H9 (cell line): ENCODE results near the gene KLHL14. TPM values are rescaled to one million over a fixed set of nuclear protein-coding genes. Genes with fewer than 3 reads are reported as not detected.

Experiments
- DNase-seq: peaks from one replicate; pipeline ENCODE4 v3.0.0-alpha.2; 2017
- H2AFZ ChIP-seq: one replicate; pipeline ENCODE4 v1.6.1; 2013; ENCODE audit warnings: mild to moderate bottlenecking, low read length, control low read depth, moderate library complexity
- H2AK5ac ChIP-seq: 2 replicates; pipeline ENCODE4 v1.6.1; 2013; ENCODE audit warnings: low read length, control low read depth, mixed read lengths; ENCODE audit not compliant: insufficient read length
- H2BK120ac ChIP-seq: one replicate; pipeline ENCODE4 v1.6.1; 2013; ENCODE audit warnings: low read depth, mild to moderate bottlenecking, low read length, control low read depth, inconsistent platforms; ENCODE audit not compliant: poor library complexity, severe bottlenecking
- H2BK12ac ChIP-seq: 2 replicates; pipeline ENCODE4 v1.6.1; 2013; ENCODE audit warnings: low read length, control low read depth, mixed read lengths, low read depth; ENCODE audit not compliant: insufficient read length
- H2BK15ac ChIP-seq: 2 replicates; pipeline ENCODE4 v1.6.1; 2013; ENCODE audit warnings: low read depth, low read length, control low read depth
- H2BK20ac ChIP-seq: one replicate; pipeline ENCODE4 v1.6.1; 2013; ENCODE audit warnings: low read depth, mild to moderate bottlenecking, low read length, control low read depth, inconsistent platforms; ENCODE audit not compliant: poor library complexity, severe bottlenecking
- H2BK5ac ChIP-seq: 2 replicates; pipeline ENCODE4 v1.6.1; 2013; ENCODE audit warnings: low read length, control low read depth, mixed read lengths; ENCODE audit not compliant: insufficient read length
- H3K14ac ChIP-seq: 2 replicates; pipeline ENCODE4 v1.6.1; 2013; ENCODE audit warnings: low read length, control low read depth; ENCODE audit not compliant: insufficient read depth
- H3K18ac ChIP-seq: 2 replicates; pipeline ENCODE4 v1.6.1; 2013; ENCODE audit warnings: low read depth, mild to moderate bottlenecking, mixed read lengths, low read length, control low read depth; ENCODE audit not compliant: insufficient read length
- H3K23ac ChIP-seq: 2 replicates; pipeline ENCODE4 v1.6.1; 2013; ENCODE audit warnings: low read length, control low read depth, mixed read lengths, low read depth; ENCODE audit not compliant: insufficient read length
- H3K23me2 ChIP-seq: 2 replicates; pipeline ENCODE4 v1.6.1; 2013; ENCODE audit warnings: low read depth, mild to moderate bottlenecking, mixed read lengths, low read length, control low read depth; ENCODE audit not compliant: insufficient read length, poor library complexity, severe bottlenecking
- H3K27ac ChIP-seq: 2 replicates; pipeline ENCODE4 v1.5.1; 2013; ENCODE audit warnings: low read length, control low read depth, mixed read lengths, low read depth; ENCODE audit not compliant: insufficient read length
- H3K27me3 ChIP-seq: 2 replicates; pipeline ENCODE4 v1.6.1; 2013; ENCODE audit warnings: low read length, control low read depth, inconsistent platforms; ENCODE audit not compliant: insufficient read depth
- H3K4ac ChIP-seq: 2 replicates; pipeline ENCODE4 v1.6.1; 2013; ENCODE audit warnings: low read depth, mild to moderate bottlenecking, control low read depth, inconsistent platforms, low read length, moderate library complexity
- H3K4me1 ChIP-seq: 2 replicates; pipeline ENCODE4 v1.6.1; 2013; ENCODE audit warnings: low read length, control low read depth, inconsistent platforms; ENCODE audit not compliant: insufficient read depth
- H3K4me2 ChIP-seq: 2 replicates; pipeline ENCODE4 v1.6.1; 2013; ENCODE audit warnings: low read length, control low read depth, mixed read lengths; ENCODE audit not compliant: insufficient read length, insufficient read depth
- H3K56ac ChIP-seq: 2 replicates; pipeline ENCODE4 v1.6.1; 2013; ENCODE audit warnings: low read depth, mild to moderate bottlenecking, mixed read lengths, low read length, control low read depth; ENCODE audit not compliant: insufficient read length
- H3K79me1 ChIP-seq: 2 replicates; pipeline ENCODE4 v1.6.1; 2013; ENCODE audit warnings: low read depth, mild to moderate bottlenecking, moderate library complexity, low read length, control low read depth, inconsistent platforms; ENCODE audit not compliant: insufficient read depth, poor library complexity, severe bottlenecking
- H3K79me2 ChIP-seq: 2 replicates; pipeline ENCODE4 v1.6.1; 2013; ENCODE audit warnings: low read length, control low read depth, inconsistent platforms; ENCODE audit not compliant: insufficient read depth
- H3K9ac ChIP-seq: 2 replicates; pipeline ENCODE4 v1.6.1; 2013; ENCODE audit warnings: low read length, control low read depth, mixed read lengths; ENCODE audit not compliant: insufficient read length; ENCODE audit errors: extremely low read depth
- H3K9me3 ChIP-seq: one replicate; pipeline ENCODE4 v1.6.1; 2013; ENCODE audit warnings: low read depth, low read length, inconsistent platforms; ENCODE audit not compliant: control insufficient read depth
- H3T11ph ChIP-seq: one replicate; pipeline ENCODE4 v1.6.1; 2013; ENCODE audit warnings: mild to moderate bottlenecking, low read length, control low read depth, inconsistent platforms
- H4K20me1 ChIP-seq: one replicate; pipeline ENCODE4 v1.6.1; 2013; ENCODE audit not compliant: control insufficient read depth, insufficient read length, insufficient read depth
- H4K5ac ChIP-seq: 2 replicates; pipeline ENCODE4 v1.6.1; 2013; ENCODE audit warnings: low read depth, mild to moderate bottlenecking, mixed read lengths, low read length, control low read depth; ENCODE audit not compliant: insufficient read length
- H4K8ac ChIP-seq: replicated peaks from 2 replicates; pipeline ENCODE4 v1.6.1; 2013; ENCODE audit warnings: low read length, control low read depth, mixed read lengths, low read depth; ENCODE audit not compliant: insufficient read length
- H4K91ac ChIP-seq: 2 replicates; pipeline ENCODE4 v1.6.1; 2013; ENCODE audit warnings: low read depth, mild to moderate bottlenecking, moderate library complexity, mixed read lengths, low read length, control low read depth; ENCODE audit not compliant: insufficient read length
- H3K27ac Mint-ChIP-seq, 3 experiments: 2 replicates in 2 of 3; 3 replicates in 1 of 3; pipeline ENCODE4 v1.8.0; 2020 to 2021; ENCODE audit warnings: mixed read lengths in 3 of 3, mild to moderate bottlenecking in 1 of 3, moderate library complexity in 1 of 3
- H3K27me3 Mint-ChIP-seq: 2 replicates; pipeline ENCODE4 v1.8.0; 2021; ENCODE audit warnings: low read depth, mild to moderate bottlenecking, moderate library complexity, mixed read lengths
- H3K36me3 Mint-ChIP-seq, 3 experiments: 2 replicates in 2 of 3; 3 replicates in 1 of 3; pipeline ENCODE4 v1.8.0; 2020 to 2021; ENCODE audit warnings: low read depth in 3 of 3, mixed read lengths in 3 of 3; ENCODE audit not compliant: insufficient read depth in 1 of 3
- H3K4me1 Mint-ChIP-seq, 2 experiments: 2 replicates each; pipeline ENCODE4 v1.8.0; 2020; ENCODE audit warnings: mixed read lengths in 2 of 2
- H3K4me3 Mint-ChIP-seq, 2 experiments: 2 replicates in 1 of 2; 3 replicates in 1 of 2; pipeline ENCODE4 v1.8.0; 2020 to 2021; ENCODE audit warnings: mild to moderate bottlenecking in 2 of 2, mixed read lengths in 2 of 2, moderate library complexity in 1 of 2
- H3K9me3 Mint-ChIP-seq, 2 experiments: 2 replicates in 1 of 2; 3 replicates in 1 of 2; pipeline ENCODE4 v1.8.0; 2020; ENCODE audit warnings: mild to moderate bottlenecking in 2 of 2, mixed read lengths in 2 of 2, moderate library complexity in 1 of 2
- CTCF ChIP-seq: fragments of 200-600 bp; sonication (generic); conservative IDR thresholded peaks from 3 replicates; pipeline ENCODE4 v1.8.0; 2021; ENCODE audit warnings: antibody characterized with exemption, mild to moderate bottlenecking
- WGBS: extraction: QIAGEN DNeasy Blood & Tissue Kit; methylation state at CpG from one replicate; pipeline ENCODE4 v1.1.7; 2013; ENCODE audit warnings: missing lambda C conversion rate, low lambda C conversion rate, mixed read lengths; ENCODE audit not compliant: insufficient read length; ENCODE audit errors: extremely low coverage; 5-methylcytosine and 5-hydroxymethylcytosine counted together
- total RNA-seq: library from RNA; stranded (reverse); gene quantifications from 2 replicates; pipeline ENCODE4 v1.2.1, GENCODE V29; 2021

KLHL14 gene
- total RNA-seq, 1 experiment from 2014 or later: 1.0 TPM

GRCh38 chr18:32714571-32715148 lies 58.2 kb downstream of the KLHL14 start:
- Mint-ChIP-seq H3K36me3 (no peaks in the 10 kb centered on the region), H3K27ac (peak overlapping the region in 1 of 3 experiments; percentile 45; a peak in 1 of 7 replicates)

More at GRCh38 chr18:32714571-32715148, 58.2 kb downstream of the KLHL14 start:
- Histone ChIP-seq H2BK12ac (no peak overlapping the region), H3K4me1 (no peaks in the 10 kb centered on the region), H4K20me1 (no peaks in the 10 kb centered on the region), H2AFZ (no peak overlapping the region), H4K5ac (no peak overlapping the region), H3K9ac (no peak overlapping the region), H3K23ac (no peak overlapping the region), H3K79me2 (no peaks in the 10 kb centered on the region), H2AK5ac (no peak overlapping the region), H3T11ph (no peak overlapping the region), H3K27ac (no peak overlapping the region), H3K9me3 (no peaks in the 10 kb centered on the region), H2BK5ac (no peak overlapping the region), H3K14ac (no peak overlapping the region), H4K91ac (no peak overlapping the region), H2BK15ac (no peak overlapping the region), H3K79me1 (no peaks in the 10 kb centered on the region), H3K27me3 (no peaks in the 10 kb centered on the region), H3K4me2 (no peak overlapping the region), H3K56ac (no peak overlapping the region), H4K8ac (no peak overlapping the region), H3K23me2 (no peaks in the 10 kb centered on the region), H3K4ac (no peak overlapping the region), H3K18ac (no peak overlapping the region), H2BK120ac (no peak overlapping the region), H2BK20ac (no peak overlapping the region)
- WGBS: no CpG with 5 or more reads among the region's 4 CpGs
- Mint-ChIP-seq H3K27me3 (no peaks in the 10 kb centered on the region), H3K4me1 (no peaks in the 10 kb centered on the region; a peak in 1 of 4 replicates), H3K9me3 (no peaks in the 10 kb centered on the region), H3K4me3 (no peak overlapping the region)
- peak; percentile 64 for DNase-seq
- peak; percentile 85 for TF ChIP-seq CTCF
